D721Med (cell line): ENCODE data around the gene DGKB.

Experiments used
- DNase-seq: peaks from one replicate; pipeline ENCODE4 v3.0.0; 2011; ENCODE audit warnings: low spot score; ENCODE audit not compliant: insufficient read length
- FAIRE-seq: peaks from 2 replicates; lab custom pipeline; 2011; peaks lifted over from hg19 to GRCh38; lab: Jason Lieb, UNC
- TF ChIP-seq, protein P1 (sequence below): IDR thresholded peaks from 2 replicates; pipeline ENCODE4 v1.5.1; 2012; ENCODE audit warnings: mild to moderate bottlenecking, control low read depth; ENCODE audit not compliant: insufficient read depth; ENCODE audit errors: missing control alignments

Gene DGKB

DNA sequence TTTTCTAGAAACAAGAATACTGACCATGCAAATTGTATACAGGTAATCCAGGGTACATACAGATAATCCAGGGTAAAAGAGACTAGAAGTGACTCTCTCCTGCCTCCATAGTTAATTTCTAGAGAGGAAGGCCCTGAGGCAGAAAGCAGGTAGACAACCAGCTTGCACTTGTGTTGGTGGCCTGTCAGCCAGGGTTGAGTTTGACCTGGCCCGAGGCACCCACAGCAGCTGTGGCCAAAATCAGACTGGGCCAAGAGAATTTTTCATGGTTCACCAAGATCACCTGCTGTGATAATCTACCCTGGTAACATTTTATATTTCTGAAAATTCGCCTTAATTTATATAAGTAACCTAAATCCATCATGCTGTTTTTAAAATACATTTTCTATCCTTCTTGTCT lies 526.6 kb downstream of the DGKB start:
- FAIRE-seq (no peak), DNase-seq (no peak)
- TF ChIP-seq, protein P1, sequence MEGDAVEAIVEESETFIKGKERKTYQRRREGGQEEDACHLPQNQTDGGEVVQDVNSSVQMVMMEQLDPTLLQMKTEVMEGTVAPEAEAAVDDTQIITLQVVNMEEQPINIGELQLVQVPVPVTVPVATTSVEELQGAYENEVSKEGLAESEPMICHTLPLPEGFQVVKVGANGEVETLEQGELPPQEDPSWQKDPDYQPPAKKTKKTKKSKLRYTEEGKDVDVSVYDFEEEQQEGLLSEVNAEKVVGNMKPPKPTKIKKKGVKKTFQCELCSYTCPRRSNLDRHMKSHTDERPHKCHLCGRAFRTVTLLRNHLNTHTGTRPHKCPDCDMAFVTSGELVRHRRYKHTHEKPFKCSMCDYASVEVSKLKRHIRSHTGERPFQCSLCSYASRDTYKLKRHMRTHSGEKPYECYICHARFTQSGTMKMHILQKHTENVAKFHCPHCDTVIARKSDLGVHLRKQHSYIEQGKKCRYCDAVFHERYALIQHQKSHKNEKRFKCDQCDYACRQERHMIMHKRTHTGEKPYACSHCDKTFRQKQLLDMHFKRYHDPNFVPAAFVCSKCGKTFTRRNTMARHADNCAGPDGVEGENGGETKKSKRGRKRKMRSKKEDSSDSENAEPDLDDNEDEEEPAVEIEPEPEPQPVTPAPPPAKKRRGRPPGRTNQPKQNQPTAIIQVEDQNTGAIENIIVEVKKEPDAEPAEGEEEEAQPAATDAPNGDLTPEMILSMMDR = no peak

DNA sequence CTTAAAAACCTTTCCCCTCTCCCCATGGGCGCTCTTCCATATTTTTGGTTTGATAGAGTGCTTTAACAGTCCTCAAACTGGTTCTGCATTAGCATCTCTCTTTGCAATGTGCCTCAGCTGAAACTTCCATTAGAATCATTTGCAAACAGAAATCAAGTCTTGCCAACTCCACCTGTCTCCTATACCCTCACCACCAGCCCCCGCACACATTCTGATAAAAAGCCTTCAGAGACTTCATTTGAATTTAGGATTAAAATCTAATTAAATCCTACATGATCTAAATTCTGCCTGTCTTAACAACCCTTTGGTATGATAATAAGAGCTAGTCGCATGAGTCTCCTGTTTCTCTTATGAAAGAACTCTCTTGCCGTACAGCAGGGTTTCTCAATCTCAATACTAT lies 528.2 kb downstream of the DGKB start:
- DNase-seq (no peak), FAIRE-seq (no peak)
- TF ChIP-seq, protein P1 = no peak

DNA sequence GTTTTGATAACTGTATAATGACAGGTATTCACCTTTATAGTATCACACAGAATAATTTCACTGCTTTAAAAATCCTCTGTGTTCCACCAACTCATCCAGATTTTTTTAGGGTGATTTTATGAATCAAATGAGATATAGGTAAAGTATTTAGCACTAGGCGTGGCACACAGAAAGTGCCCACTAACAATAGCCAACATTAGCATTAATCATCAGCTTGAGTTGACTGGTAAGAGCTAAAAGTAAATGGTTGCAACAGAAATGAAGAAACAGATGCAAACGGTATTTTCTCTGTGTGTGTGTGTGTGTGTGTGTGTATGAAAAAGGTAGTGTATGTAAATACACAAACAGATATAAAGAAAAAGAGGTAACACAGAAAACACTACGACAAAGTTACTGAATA lies 534.3 kb downstream of the DGKB start:
- TF ChIP-seq, protein P1 = no peak
- FAIRE-seq = no peak
- no peak for DNase-seq

DNA sequence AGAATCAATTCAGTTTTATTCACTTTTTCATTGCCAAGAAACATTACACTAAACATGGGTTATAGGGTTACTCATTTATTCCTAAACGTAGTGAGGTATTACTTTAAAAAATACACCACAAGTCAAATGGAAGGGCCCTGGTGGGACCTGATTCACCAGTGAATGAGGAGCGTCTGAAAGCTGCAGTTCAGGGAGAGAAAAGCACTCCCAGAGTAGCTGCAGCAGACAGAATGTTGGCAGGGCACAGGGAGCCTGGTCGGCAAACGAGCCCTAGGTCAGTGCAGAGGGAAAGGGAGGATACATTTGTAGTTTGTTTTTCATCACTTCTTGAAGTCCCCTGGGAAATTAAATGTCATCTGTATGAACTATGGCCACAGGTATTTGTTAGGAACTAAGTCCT lies 551.4 kb downstream of the DGKB start:
- TF ChIP-seq, protein P1 = no peak
- FAIRE-seq (no peak), DNase-seq (no peak)

DNA sequence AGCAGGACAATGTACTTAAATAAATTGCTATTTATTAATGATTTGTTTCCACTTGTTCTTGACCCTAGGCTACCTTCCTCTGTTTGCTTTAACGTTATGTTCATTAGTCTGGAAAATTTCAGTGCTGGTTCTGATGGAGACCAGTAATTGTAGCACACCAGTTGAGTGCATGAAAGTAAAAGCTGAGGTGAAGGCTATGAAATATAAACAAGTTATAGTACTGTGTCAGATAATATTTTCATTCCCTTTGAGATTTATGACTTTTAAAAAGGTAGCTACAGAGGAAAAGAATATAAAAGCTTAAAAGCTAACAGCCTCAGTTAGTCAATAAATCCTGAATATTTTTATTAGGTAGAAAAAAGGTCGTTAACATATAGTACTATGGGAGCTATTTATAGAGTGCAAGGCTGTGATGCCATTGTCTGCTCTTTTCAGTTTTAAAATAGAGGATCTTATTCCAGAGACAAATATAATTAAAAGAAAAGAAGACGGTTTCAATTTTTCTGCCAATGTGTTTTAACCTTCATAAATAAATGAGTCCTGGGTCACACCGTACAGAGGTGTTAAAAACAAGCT lies 561.3 kb downstream of the DGKB start:
- TF ChIP-seq, protein P1 = no peak
- DNase-seq = no peak
- FAIRE-seq = no peak

DNA sequence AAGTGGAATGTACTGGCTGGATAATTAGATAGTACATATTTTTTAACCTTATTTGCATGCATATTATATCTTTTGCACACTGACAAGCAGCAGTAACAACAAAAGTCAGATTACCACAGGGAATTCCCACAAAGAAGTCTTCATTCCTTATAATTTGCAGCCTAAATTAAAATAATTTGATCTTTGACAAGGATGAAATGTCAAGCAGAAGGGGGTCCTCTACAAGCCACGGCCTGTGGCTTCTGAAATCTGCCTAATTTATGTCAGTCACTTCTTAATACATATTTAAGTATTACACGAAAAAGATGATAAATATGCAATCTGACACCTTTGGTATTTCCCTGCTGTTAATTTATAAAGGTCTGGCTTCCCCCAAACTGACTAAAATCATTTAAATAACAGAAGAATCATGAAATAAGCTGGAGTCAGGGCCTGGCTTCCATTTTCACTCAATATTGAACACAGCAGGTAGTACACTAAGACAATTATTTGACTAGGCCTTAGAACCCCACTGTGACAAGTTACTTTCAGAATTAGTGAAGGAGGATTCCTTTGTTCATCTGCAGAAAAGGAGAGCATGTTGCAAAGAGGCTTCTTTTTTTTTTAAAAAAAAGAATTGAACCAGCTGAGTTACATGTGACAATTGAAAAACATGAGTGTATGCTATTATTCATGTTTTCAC lies 562.0 kb downstream of the DGKB start:
- no peak for DNase-seq
- TF ChIP-seq, protein P1 = no peak
- no peak for FAIRE-seq

DNA sequence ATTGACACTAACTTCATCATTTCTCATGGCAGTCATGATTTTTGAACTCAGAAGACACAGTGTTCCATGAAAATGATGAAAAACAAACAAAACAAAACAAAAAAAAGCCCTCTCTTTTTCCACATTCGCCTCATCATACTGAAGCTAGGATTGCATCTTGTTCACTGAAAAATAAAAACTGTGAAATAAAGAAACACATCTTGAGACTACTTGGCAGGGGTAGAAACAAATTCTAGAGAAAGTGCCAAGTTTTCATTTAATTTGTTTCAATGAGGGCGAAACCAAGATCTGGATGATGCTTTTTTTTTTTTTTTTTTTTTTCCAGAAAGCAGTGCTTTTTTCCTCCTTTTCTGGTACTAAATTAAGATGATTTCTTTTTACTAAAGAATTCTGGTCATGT lies 562.7 kb downstream of the DGKB start:
- DNase-seq = no peak
- TF ChIP-seq, protein P1 = no peak
- FAIRE-seq = no peak
